HepG2 (cell line): Measurements from ENCODE around the gene COPS6. TPM values are rescaled to one million over a fixed set of nuclear protein-coding genes. Genes with fewer than 3 reads are reported as not detected.
A peak's percentile ranks its signal among the peaks of the same experiment; 100 is the strongest.

ENCODE experiments used
- CBX5 ChIP-seq: sonication (generic); formaldehyde crosslinking; IDR thresholded peaks from 2 replicates; pipeline ENCODE4 v1.4.0; 2020; ENCODE audit warnings: missing genetic modification reagents, borderline replicate concordance
- CENPBD1 ChIP-seq: sonication (generic); formaldehyde crosslinking; IDR thresholded peaks from 2 replicates; pipeline ENCODE4 v1.8.0; 2022; ENCODE audit warnings: missing genetic modification reagents, low read depth, mild to moderate bottlenecking, borderline replicate concordance
- DPF2 ChIP-seq: sonication (generic); formaldehyde crosslinking; IDR thresholded peaks from 2 replicates; pipeline ENCODE4 v1.4.0; 2020; ENCODE audit warnings: mild to moderate bottlenecking, low read depth, missing genetic modification reagents, borderline replicate concordance
- GLI4 ChIP-seq: sonication (generic); formaldehyde crosslinking; IDR thresholded peaks from 2 replicates; pipeline ENCODE4 v1.5.1; 2020; ENCODE audit warnings: missing genetic modification reagents, mild to moderate bottlenecking, moderate library complexity, borderline replicate concordance
- HHEX ChIP-seq: IDR thresholded peaks from 2 replicates; pipeline ENCODE4 v1.6.1; 2016; ENCODE audit warnings: control low read depth
- HMGXB3 ChIP-seq: sonication (generic); formaldehyde crosslinking; IDR thresholded peaks from 2 replicates; pipeline ENCODE4 v1.4.0; 2020; ENCODE audit warnings: missing genetic modification reagents, borderline replicate concordance
- HNRNPLL ChIP-seq: fragments of 200-400 bp; formaldehyde crosslinking; IDR thresholded peaks from 2 replicates; pipeline ENCODE4 v1.6.1; 2017; ENCODE audit warnings: mild to moderate bottlenecking, low read depth, low read length; ENCODE audit not compliant: poor library complexity, severe bottlenecking
- HOMEZ ChIP-seq: IDR thresholded peaks from 2 replicates; pipeline ENCODE4 v1.6.1; 2016; ENCODE audit warnings: low read depth
- HOXA5 ChIP-seq: sonication (generic); formaldehyde crosslinking; IDR thresholded peaks from 2 replicates; pipeline ENCODE4 v1.4.0; 2020; ENCODE audit warnings: missing genetic modification reagents
- KDM5A ChIP-seq: fragments of 200-600 bp; sonication (generic); IDR thresholded peaks from 2 replicates; pipeline ENCODE4 v1.7.0; 2018; ENCODE audit warnings: antibody characterized with exemption, mild to moderate bottlenecking, low read length, borderline replicate concordance
- NCOR1 ChIP-seq: fragments of 200-600 bp; sonication (generic); IDR thresholded peaks from 2 replicates; pipeline ENCODE4 v1.7.0; 2017; ENCODE audit warnings: antibody characterized with exemption, low read length, borderline replicate concordance
- NFE2L1 ChIP-seq: sonication (generic); formaldehyde crosslinking; IDR thresholded peaks from 2 replicates; pipeline ENCODE4 v1.4.0; 2020; ENCODE audit warnings: missing genetic modification reagents, mild to moderate bottlenecking, borderline replicate concordance
- NFE2L2 ChIP-seq: fragments of 150-350 bp; IDR thresholded peaks from 2 replicates; pipeline ENCODE4 v1.6.1; 2014; ENCODE audit warnings: low read length
- PBX3 ChIP-seq: sonication (generic); formaldehyde crosslinking; IDR thresholded peaks from 2 replicates; pipeline ENCODE4 v1.8.1; 2023; ENCODE audit warnings: missing genetic modification reagents, inconsistent platforms, borderline replicate concordance
- PHF21A ChIP-seq: sonication (generic); formaldehyde crosslinking; IDR thresholded peaks from 2 replicates; pipeline ENCODE4 v1.5.0; 2020; ENCODE audit warnings: mild to moderate bottlenecking, missing genetic modification reagents
- TSC22D2 ChIP-seq: sonication (generic); formaldehyde crosslinking; IDR thresholded peaks from 2 replicates; pipeline ENCODE4 v1.5.1; 2020; ENCODE audit warnings: missing genetic modification reagents, mild to moderate bottlenecking, borderline replicate concordance
- ZKSCAN5 ChIP-seq: sonication (generic); formaldehyde crosslinking; IDR thresholded peaks from 2 replicates; pipeline ENCODE4 v1.5.1; 2020; ENCODE audit warnings: mild to moderate bottlenecking, missing genetic modification reagents
- ZNF232 ChIP-seq: sonication (generic); formaldehyde crosslinking; IDR thresholded peaks from 2 replicates; pipeline ENCODE4 v1.4.0; 2020; ENCODE audit warnings: missing genetic modification reagents, borderline replicate concordance
- ZNF44 ChIP-seq: sonication (generic); formaldehyde crosslinking; IDR thresholded peaks from 2 replicates; pipeline ENCODE4 v1.5.1; 2020; ENCODE audit warnings: mild to moderate bottlenecking, missing genetic modification reagents
- ZNF501 ChIP-seq: sonication (generic); formaldehyde crosslinking; IDR thresholded peaks from 2 replicates; pipeline ENCODE4 v1.5.1; 2020; ENCODE audit warnings: mild to moderate bottlenecking, moderate library complexity, missing genetic modification reagents
- ZNF772 ChIP-seq: sonication (generic); formaldehyde crosslinking; IDR thresholded peaks from 2 replicates; pipeline ENCODE4 v1.5.0; 2020; ENCODE audit warnings: mild to moderate bottlenecking, missing genetic modification reagents
- ZSCAN25 ChIP-seq: sonication (generic); formaldehyde crosslinking; IDR thresholded peaks from 2 replicates; pipeline ENCODE4 v1.8.0; 2022; ENCODE audit warnings: mild to moderate bottlenecking, missing genetic modification reagents
- polyA plus RNA-seq, 8 experiments: library from polyadenylated mRNA; depleted of rRNA in 3 of 8; stranded (reverse) in 7 of 8; unstranded in 1 of 8; fragments of >200 nt; fragmentation: Illumina TruSeq in 4 of 8; extraction: Trizol in 4 of 8; gene quantifications; 2 replicates each; pipeline versions ENCODE4 v1.2.1 to v1.2.3, GENCODE V29; 2011 to 2016; ENCODE audit warnings: low read depth in 4 of 8, missing spikeins in 1 of 8, mixed read lengths in 1 of 8; ENCODE audit not compliant: insufficient read depth in 1 of 8
- total RNA-seq, 5 experiments: library from RNA; depleted of rRNA; stranded (reverse); fragments of >200 nt; fragmentation: Illumina TruSeq; extraction: Trizol; gene quantifications; 2 replicates each; pipeline ENCODE4 v1.2.3, GENCODE V29; 2016; ENCODE audit warnings: low read depth in 1 of 5

Gene COPS6
- total and polyA plus RNA-seq, 2 of the 13 experiments (the other 11 are each of a cell fraction or from before 2014, with no cell fraction given): 33.4 to 117 TPM

GRCh38 chr7:100081535-100082102, 7.2 kb upstream of the COPS6 start, which contains the start of gene ZNF3 (continued):
- TF ChIP-seq GLI4 (peak; percentile 39; the same call in 1 of the 2 replicates), ZNF501 (peak; percentile 88), KDM5A (peak; percentile 72; the same call in 1 of the 2 replicates), ZNF772 (peak; percentile 98), ZNF44 (CRISPR knock-in tag) (0 out of 2 replicates have a peak, but pooled peaks have one; percentile 40), ZSCAN25 (CRISPR knock-in tag) (no peak; the same call in none of the 2 replicates), CBX5 (CRISPR knock-in tag) (peak; percentile 95; the same call in 1 of the 2 replicates), TSC22D2 (CRISPR knock-in tag) (peak; percentile 94; the same call in 1 of the 2 replicates), NFE2L1 (CRISPR knock-in tag) (peak; percentile 49; the same call in 1 of the 2 replicates), HMGXB3 (CRISPR knock-in tag) (peak; percentile 66), NCOR1 (peak; percentile 45; the same call in 1 of the 2 replicates), PBX3 (peak; percentile 54; the same call in 1 of the 2 replicates), DPF2 (no peak), HOXA5 (CRISPR knock-in tag) (peak; percentile 60), ZNF232 (peak; percentile 17), HNRNPLL (peak; percentile 42), CENPBD1 (CRISPR knock-in tag) (no peak), HOMEZ (CRISPR knock-in tag) (no peak; the same call in none of the 2 replicates), ZKSCAN5 (no peak), PHF21A (CRISPR knock-in tag) (peak; percentile 94), HHEX (CRISPR knock-in tag) (0 out of 2 replicates have a peak, but pooled peaks have one; percentile 6), NFE2L2 (peak; percentile 66)
